HepG2 (cell line): ENCODE data around the gene MGMT. TPM values are rescaled to one million over a fixed set of nuclear protein-coding genes. Genes with fewer than 3 reads are reported as not detected.

Experiments used
- ATAC-seq: fragments of 200-7000 bp; cut with Tn5 transposase; 3 replicates; pipeline ENCODE4 v1.9.1; 2020; ENCODE audit warnings: mild to moderate bottlenecking, moderate library complexity
- BruUV-seq: library from RNA; stranded (reverse); fragments of 400-500 nt; replicated peaks from 2 replicates; lab custom pipeline; 2021; lab: Mats Ljungman, UMichigan
- CTCF ChIA-PET: fragments of 300-600 bp; formaldehyde crosslinking; extraction: SDS; loops from one replicate; lab custom pipeline; 2021; ENCODE audit warnings: low total read pairs, inconsistent platforms, low intra/inter-chr PET ratio; lab: Yijun Ruan, JAX
- POLR2A ChIA-PET: fragments of 350-600 bp; sonication (Branson Sonifier 250); formaldehyde crosslinking; loops from one replicate; lab custom pipeline; 2020; ENCODE audit warnings: antibody characterized with exemption, inconsistent platforms; lab: Yijun Ruan, JAX
- DNase-seq: peaks from one replicate; pipeline ENCODE4 v3.0.0-alpha.2; 2015; ENCODE audit warnings: low spot score
- FAIRE-seq: peaks from 3 replicates; lab custom pipeline; 2011; peaks lifted over from hg19 to GRCh38; lab: Jason Lieb, UNC
- H2AFZ ChIP-seq: one replicate; pipeline ENCODE4 v1.6.1; 2011; ENCODE audit warnings: low read length, inconsistent platforms
- H3K27ac ChIP-seq: fragments of 300-600 bp; 3 replicates; pipeline ENCODE4 v1.8.0; 2011; ENCODE audit warnings: mixed run types, mild to moderate bottlenecking, mixed read lengths, low read length, inconsistent platforms; ENCODE audit not compliant: insufficient read depth; ENCODE audit errors: extremely low read length
- H3K27me3 ChIP-seq, 2 experiments: fragments of 200-600 bp in 1 of 2; 2 replicates in 1 of 2; 3 replicates in 1 of 2; pipeline versions ENCODE4 v1.6.0 to v1.8.0; 2011; ENCODE audit warnings: low read length in 2 of 2, mild to moderate bottlenecking in 2 of 2, moderate library complexity in 2 of 2, inconsistent platforms in 1 of 2; ENCODE audit not compliant: insufficient read depth in 2 of 2, control insufficient read depth in 1 of 2
- H3K36me3 ChIP-seq, 2 experiments: fragments of 200-600 bp in 1 of 2; replicated peaks in 1 of 2; 2 replicates in 1 of 2; 3 replicates in 1 of 2; pipeline versions ENCODE4 v1.5.1 to v1.8.0; 2011; ENCODE audit warnings: low read length in 2 of 2, inconsistent platforms in 1 of 2; ENCODE audit not compliant: insufficient read depth in 2 of 2, control insufficient read depth in 1 of 2
- H3K4me1 ChIP-seq: 2 replicates; pipeline ENCODE4 v1.5.1; 2012; ENCODE audit warnings: low read length, inconsistent platforms; ENCODE audit not compliant: insufficient read depth
- H3K4me2 ChIP-seq: 2 replicates; pipeline ENCODE4 v1.6.0; 2011; ENCODE audit warnings: low read depth, low read length, inconsistent platforms
- H3K4me3 ChIP-seq, 3 experiments: fragments of 200-600 bp in 1 of 3; sonication (generic), shearing (Covaris generic) in 1 of 3; replicated peaks in 1 of 3; 2 replicates each; pipeline ENCODE4 v1.5.1; 2011 to 2016; ENCODE audit warnings: low read length in 3 of 3, inconsistent platforms in 2 of 3, low read depth in 2 of 3, mild to moderate bottlenecking in 2 of 3, control low read depth in 1 of 3, mixed read lengths in 1 of 3; ENCODE audit not compliant: insufficient read depth in 1 of 3
- H3K79me2 ChIP-seq: one replicate; pipeline ENCODE4 v1.6.1; 2011; ENCODE audit warnings: low read length, inconsistent platforms; ENCODE audit not compliant: insufficient read depth
- H3K9ac ChIP-seq: 2 replicates; pipeline ENCODE4 v1.6.0; 2011; ENCODE audit warnings: mild to moderate bottlenecking, low read depth, low read length, inconsistent platforms; ENCODE audit not compliant: insufficient read depth
- H3K9me3 ChIP-seq: 2 replicates; pipeline ENCODE4 v1.5.1; 2012; ENCODE audit warnings: mild to moderate bottlenecking, low read length
- H4K20me1 ChIP-seq: 2 replicates; pipeline ENCODE4 v1.6.0; 2011; ENCODE audit warnings: inconsistent platforms, mild to moderate bottlenecking, low read length, moderate library complexity; ENCODE audit not compliant: insufficient read depth
- AKNA ChIP-seq: sonication (generic); formaldehyde crosslinking; IDR thresholded peaks from 2 replicates; pipeline ENCODE4 v1.4.0; 2020; ENCODE audit warnings: missing genetic modification reagents, borderline replicate concordance
- ATAD3A ChIP-seq: sonication (generic); formaldehyde crosslinking; IDR thresholded peaks from 2 replicates; pipeline ENCODE4 v1.4.0; 2020; ENCODE audit warnings: missing genetic modification reagents
- CREM ChIP-seq, 2 experiments: sonication (generic) in 1 of 2; formaldehyde crosslinking in 1 of 2; IDR thresholded peaks; 2 replicates each; pipeline versions ENCODE4 v1.4.0 to v1.6.1; 2016 to 2020; ENCODE audit warnings: antibody characterized with exemption in 1 of 2, mild to moderate bottlenecking in 1 of 2, missing genetic modification reagents in 1 of 2
- GMEB2 ChIP-seq: IDR thresholded peaks from 2 replicates; pipeline ENCODE4 v1.6.1; 2016; ENCODE audit warnings: missing biosample characterization, missing genetic modification reagents, low read depth
- KDM3A ChIP-seq: IDR thresholded peaks from 2 replicates; pipeline ENCODE4 v1.6.1; 2018; ENCODE audit warnings: low read depth, missing compliant biosample characterization
- MLLT10 ChIP-seq: sonication (generic); formaldehyde crosslinking; IDR thresholded peaks from 2 replicates; pipeline ENCODE4 v1.4.0; 2020; ENCODE audit warnings: missing genetic modification reagents
- PREB ChIP-seq: sonication (generic); formaldehyde crosslinking; IDR thresholded peaks from 2 replicates; pipeline ENCODE4 v1.4.0; 2020; ENCODE audit warnings: missing genetic modification reagents
- RFXAP ChIP-seq: sonication (generic); formaldehyde crosslinking; IDR thresholded peaks from 2 replicates; pipeline ENCODE4 v1.4.0; 2020; ENCODE audit warnings: missing genetic modification reagents, borderline replicate concordance
- SRSF4 ChIP-seq: fragments of 200-400 bp; formaldehyde crosslinking; IDR thresholded peaks from one replicate; pipeline ENCODE4 v1.6.1; 2018; ENCODE audit warnings: mild to moderate bottlenecking, low read depth, low read length, moderate library complexity; ENCODE audit not compliant: poor library complexity, severe bottlenecking
- TBX2 ChIP-seq: sonication (generic); formaldehyde crosslinking; IDR thresholded peaks from 2 replicates; pipeline ENCODE4 v1.5.0; 2020; ENCODE audit warnings: missing genetic modification reagents, mild to moderate bottlenecking, borderline replicate concordance
- TFE3 ChIP-seq: IDR thresholded peaks from 2 replicates; pipeline ENCODE4 v1.6.1; 2016
- ZNF558 ChIP-seq: sonication (generic); formaldehyde crosslinking; IDR thresholded peaks from 2 replicates; pipeline ENCODE4 v1.9.0; 2022; ENCODE audit warnings: mild to moderate bottlenecking, missing genetic modification reagents, borderline replicate concordance
- ZNF672 ChIP-seq: sonication (generic); formaldehyde crosslinking; IDR thresholded peaks from 2 replicates; pipeline ENCODE4 v1.8.1; 2022; ENCODE audit warnings: missing genetic modification reagents
- WGBS: methylation state at CpG from one replicate; pipeline ENCODE4 v1.1.6; 2017; ENCODE audit warnings: low lambda C conversion rate; 5-methylcytosine and 5-hydroxymethylcytosine counted together
- in situ Hi-C: cut with HindIII; loops from 2 replicates; pipeline ENCODE4 v1.10.0; 2017; ENCODE audit warnings: low pct_unique_long_range_greater_than_20kb; ENCODE audit not compliant: extremely low pct_ligation_motif_present
- intact Hi-C: fragments of 100-400 bp; cut with micrococcal nuclease; formaldehyde crosslinking; loops from one replicate; pipeline ENCODE4 v1.10.0; 2022; ENCODE audit not compliant: unreplicated experiment
- polyA plus RNA-seq, 8 experiments: library from polyadenylated mRNA; depleted of rRNA in 3 of 8; stranded (reverse) in 7 of 8; unstranded in 1 of 8; fragments of >200 nt; fragmentation: Illumina TruSeq in 4 of 8; extraction: Trizol in 4 of 8; gene quantifications; 2 replicates each; pipeline versions ENCODE4 v1.2.1 to v1.2.3, GENCODE V29; 2011 to 2016; ENCODE audit warnings: low read depth in 4 of 8, missing spikeins in 1 of 8, mixed read lengths in 1 of 8; ENCODE audit not compliant: insufficient read depth in 1 of 8
- total RNA-seq, 5 experiments: library from RNA; depleted of rRNA; stranded (reverse); fragments of >200 nt; fragmentation: Illumina TruSeq; extraction: Trizol; gene quantifications; 2 replicates each; pipeline ENCODE4 v1.2.3, GENCODE V29; 2016; ENCODE audit warnings: low read depth in 1 of 5

MGMT gene
- total and polyA plus RNA-seq, 2 of the 13 experiments (the other 11 are each of a cell fraction or from before 2014, with no cell fraction given), result 12.0 to 19.5 TPM

GRCh38 chr10:129548600-129548999, 81.6 kb downstream of the MGMT start (continued):
- no peak for TF ChIP-seq TFE3 (CRISPR knock-in tag)
- TF ChIP-seq ZNF672 (CRISPR knock-in tag), result no peak
- TF ChIP-seq KDM3A, result no peak
- no peak for TF ChIP-seq AKNA (CRISPR knock-in tag)
- no peak for TF ChIP-seq MLLT10 (CRISPR knock-in tag)
- no peak for TF ChIP-seq SRSF4

GRCh38 chr10:129550076-129550475, 83.0 kb downstream of the MGMT start:
- in situ Hi-C loops (no loop called here), intact Hi-C loops (no loop called here)
- no peaks in the 10 kb centered on the region for H3K4me1 ChIP-seq
- WGBS, result 96% methylated on average over 13 of the region's 16 CpGs
- no peaks in the 10 kb centered on the region for H4K20me1 ChIP-seq
- POLR2A ChIA-PET, result no interaction called here
- H3K9me3 ChIP-seq, result no peaks in the 10 kb centered on the region; the same call in 1 of the 2 replicates
- no peak overlapping the region for H2AFZ ChIP-seq
- H3K27ac ChIP-seq, result no peak overlapping the region
- no peak overlapping the region for H3K9ac ChIP-seq
- DNase-seq (no peak), FAIRE-seq (no peak), ATAC-seq (no peak)
- no peaks in the 10 kb centered on the region for H3K27me3 ChIP-seq
- CTCF ChIA-PET, result no interaction called here
- H3K79me2 ChIP-seq, result no peaks in the 10 kb centered on the region
- BruUV-seq, result no TSS peak
- 0 out of 5 replicates have a peak, but pooled peaks cover 0 to 1% of the 10 kb centered on the region in 2 experiments for H3K36me3 ChIP-seq
- no peak overlapping the region for H3K4me2 ChIP-seq
- H3K4me3 ChIP-seq, result no peak overlapping the region
- TF ChIP-seq ATAD3A (CRISPR knock-in tag) (no peak), ZNF558 (CRISPR knock-in tag) (no peak), CREM (IDR thresholded peaks at IDR 0.05) (no peak), CREM (CRISPR knock-in tag; IDR thresholded peaks at IDR 0.05) (no peak), RFXAP (no peak), GMEB2 (CRISPR knock-in tag) (no peak), TBX2 (CRISPR knock-in tag) (no peak), PREB (CRISPR knock-in tag) (no peak)
